Measurements from ENCODE around the gene SPRY4. TPM values are rescaled to one million over a fixed set of nuclear protein-coding genes. Genes with fewer than 3 reads are reported as not detected.

The SPRY4 gene
- total and polyA plus RNA-seq, 2 of the 4 experiments (the other 2 are of a cell fraction), result 8.4 to 21.0 TPM

- no peak for TF ChIP-seq MAZ (IDR thresholded peaks at IDR 0.05; ENCODE audit: borderline replicate concordance, low read depth, low read length)
These were observed 20.7 kb downstream of the SPRY4 start (continued) for GRCh38 chr5:142304013-142304701.

DNA sequence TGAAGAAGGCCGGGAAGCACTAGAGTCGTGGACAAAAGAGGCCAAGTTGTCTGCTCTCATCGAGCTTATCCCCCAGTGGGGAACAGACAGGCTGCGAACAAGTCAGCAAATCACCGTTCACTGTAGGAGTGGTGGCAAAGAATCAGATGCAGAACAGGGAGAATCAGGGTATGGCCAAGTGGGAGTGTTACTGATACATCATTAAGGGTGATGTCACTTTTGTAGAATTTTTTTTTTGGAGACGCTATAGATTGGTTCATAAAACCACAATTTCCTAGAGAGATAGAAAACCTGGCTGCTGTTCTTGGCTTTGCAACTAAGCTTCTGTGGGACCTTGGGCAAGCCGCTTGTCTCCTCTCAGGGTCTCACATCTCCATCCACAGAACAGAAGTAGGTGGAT, 21.3 kb downstream of the SPRY4 start:
- H3K23ac ChIP-seq (ENCODE audit: low read depth, low read length), result peak overlapping the region; percentile 44; the same call in 1 of the 2 replicates
- DNase-seq (peak; percentile 54), ATAC-seq (ENCODE audit: low read depth) (peak; percentile 12)
- POLR2A ChIA-PET (ENCODE audit: unreplicated experiment), result no interaction called here
- no peak overlapping the region for H3K18ac ChIP-seq (ENCODE audit: low read depth, low read length)
- peak overlapping the region in 1 of 2 experiments; percentile 78; a peak in 1 of 4 replicates for H4K8ac ChIP-seq (ENCODE audit: low read depth in 2 of 2, low read length in 2 of 2)
- H3K9me1 ChIP-seq (ENCODE audit: insufficient read depth, low read length), result peaks cover 24% of the 10 kb centered on the region
- in situ Hi-C loops (cut with MboI; ENCODE audit: low sequenced_read_pairs), result no loop called here
- H2BK5ac ChIP-seq (ENCODE audit: low read depth, low read length, poor library complexity, severe bottlenecking), result no peak overlapping the region
- peak overlapping the region; percentile 77 for H3K4ac ChIP-seq (ENCODE audit: low read depth, low read length)
- no TSS peak for BruUV-seq (replicated peaks)
- H3K14ac ChIP-seq (replicated peaks; ENCODE audit: low read depth, low read length), result peak overlapping the region; percentile 57
- peak overlapping the region; percentile 83; the same call in 1 of the 2 replicates for H2BK120ac ChIP-seq (ENCODE audit: low read depth, low read length)
- peaks cover 30 to 88% of the 10 kb centered on the region in 2 experiments for H3K79me1 ChIP-seq (ENCODE audit: low read depth in 1 of 2, low read length in 2 of 2)
- peaks cover 15% of the 10 kb centered on the region for H3K4me1 ChIP-seq (ENCODE audit: control insufficient read depth, insufficient read depth, low read length)
- peak overlapping the region; percentile 17; the same call in 1 of the 2 replicates for H2BK20ac ChIP-seq (ENCODE audit: low read depth, low read length)
- H2AK9ac ChIP-seq (replicated peaks; ENCODE audit: low read depth, low read length, poor library complexity), result peak overlapping the region; percentile 26
- TF ChIP-seq FOS (IDR thresholded peaks at IDR 0.05; ENCODE audit: low read depth, low read length), result no peak
- TF ChIP-seq MXI1 (IDR thresholded peaks at IDR 0.05; ENCODE audit: borderline replicate concordance, low read depth, low read length), result no peak
- TF ChIP-seq, protein P1, sequence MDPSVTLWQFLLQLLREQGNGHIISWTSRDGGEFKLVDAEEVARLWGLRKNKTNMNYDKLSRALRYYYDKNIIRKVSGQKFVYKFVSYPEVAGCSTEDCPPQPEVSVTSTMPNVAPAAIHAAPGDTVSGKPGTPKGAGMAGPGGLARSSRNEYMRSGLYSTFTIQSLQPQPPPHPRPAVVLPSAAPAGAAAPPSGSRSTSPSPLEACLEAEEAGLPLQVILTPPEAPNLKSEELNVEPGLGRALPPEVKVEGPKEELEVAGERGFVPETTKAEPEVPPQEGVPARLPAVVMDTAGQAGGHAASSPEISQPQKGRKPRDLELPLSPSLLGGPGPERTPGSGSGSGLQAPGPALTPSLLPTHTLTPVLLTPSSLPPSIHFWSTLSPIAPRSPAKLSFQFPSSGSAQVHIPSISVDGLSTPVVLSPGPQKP (IDR thresholded peaks at IDR 0.05; ENCODE audit: borderline replicate concordance, low read depth, low read length), result no peak
- TF ChIP-seq RAD21 (IDR thresholded peaks at IDR 0.05; ENCODE audit: low read length), result no peak
- TF ChIP-seq CHD1 (IDR thresholded peaks at IDR 0.05; ENCODE audit: low read depth, low read length), result no peak
- no peak for TF ChIP-seq MAFK (IDR thresholded peaks at IDR 0.05; ENCODE audit: low read depth, low read length)
- TF ChIP-seq SMC3 (IDR thresholded peaks at IDR 0.05; ENCODE audit: low read depth, low read length), result no peak
- TF ChIP-seq, protein P2, sequence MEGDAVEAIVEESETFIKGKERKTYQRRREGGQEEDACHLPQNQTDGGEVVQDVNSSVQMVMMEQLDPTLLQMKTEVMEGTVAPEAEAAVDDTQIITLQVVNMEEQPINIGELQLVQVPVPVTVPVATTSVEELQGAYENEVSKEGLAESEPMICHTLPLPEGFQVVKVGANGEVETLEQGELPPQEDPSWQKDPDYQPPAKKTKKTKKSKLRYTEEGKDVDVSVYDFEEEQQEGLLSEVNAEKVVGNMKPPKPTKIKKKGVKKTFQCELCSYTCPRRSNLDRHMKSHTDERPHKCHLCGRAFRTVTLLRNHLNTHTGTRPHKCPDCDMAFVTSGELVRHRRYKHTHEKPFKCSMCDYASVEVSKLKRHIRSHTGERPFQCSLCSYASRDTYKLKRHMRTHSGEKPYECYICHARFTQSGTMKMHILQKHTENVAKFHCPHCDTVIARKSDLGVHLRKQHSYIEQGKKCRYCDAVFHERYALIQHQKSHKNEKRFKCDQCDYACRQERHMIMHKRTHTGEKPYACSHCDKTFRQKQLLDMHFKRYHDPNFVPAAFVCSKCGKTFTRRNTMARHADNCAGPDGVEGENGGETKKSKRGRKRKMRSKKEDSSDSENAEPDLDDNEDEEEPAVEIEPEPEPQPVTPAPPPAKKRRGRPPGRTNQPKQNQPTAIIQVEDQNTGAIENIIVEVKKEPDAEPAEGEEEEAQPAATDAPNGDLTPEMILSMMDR (conservative IDR thresholded peaks at IDR 0.05; ENCODE audit: low read depth, low read length), result no peak
- TF ChIP-seq, protein P3, sequence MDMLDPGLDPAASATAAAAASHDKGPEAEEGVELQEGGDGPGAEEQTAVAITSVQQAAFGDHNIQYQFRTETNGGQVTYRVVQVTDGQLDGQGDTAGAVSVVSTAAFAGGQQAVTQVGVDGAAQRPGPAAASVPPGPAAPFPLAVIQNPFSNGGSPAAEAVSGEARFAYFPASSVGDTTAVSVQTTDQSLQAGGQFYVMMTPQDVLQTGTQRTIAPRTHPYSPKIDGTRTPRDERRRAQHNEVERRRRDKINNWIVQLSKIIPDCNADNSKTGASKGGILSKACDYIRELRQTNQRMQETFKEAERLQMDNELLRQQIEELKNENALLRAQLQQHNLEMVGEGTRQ (IDR thresholded peaks at IDR 0.05; ENCODE audit: low read depth, low read length), result no peak
- peak overlapping the region; percentile 49; the same call in 1 of the 3 replicates for H2BK15ac ChIP-seq (ENCODE audit: low read depth, low read length)
- H2AK5ac ChIP-seq (ENCODE audit: low read depth, low read length), result peak overlapping the region; percentile 25; the same call in 1 of the 2 replicates
- no peak overlapping the region for H3K56ac ChIP-seq (ENCODE audit: extremely low read depth, insufficient read depth, low read length)
- no peak overlapping the region for H3K4me3 ChIP-seq (ENCODE audit: insufficient read depth, low read depth, low read length)
- 79% methylated on average over 3 of the region's 7 CpGs; no CpG with 5 or more reads in 1 of the 2 experiments for WGBS, 2 experiments (ENCODE audit: extremely low coverage in 2 of 2, insufficient read length in 1 of 2)
- no peaks in the 10 kb centered on the region for H3K27me3 ChIP-seq (ENCODE audit: control insufficient read depth, insufficient read depth, low read length)
- dilution Hi-C loops (cut with HindIII; ENCODE audit: low sequenced_read_pairs, unreplicated experiment), result no loop called here
- H3K9me3 ChIP-seq (ENCODE audit: control insufficient read depth, insufficient read depth, low read length), result no peaks in the 10 kb centered on the region
- intact Hi-C loops (cut with micrococcal nuclease), result no loop called here
- H3K36me3 ChIP-seq (ENCODE audit: control insufficient read depth, insufficient read depth, low read length), result peaks cover 7% of the 10 kb centered on the region
- CTCF ChIA-PET, result no interaction called here
- no peak overlapping the region for H3K27ac ChIP-seq (ENCODE audit: insufficient read depth, low read length)
- H4K5ac ChIP-seq (ENCODE audit: low read depth, low read length), result no peak overlapping the region
- no peak overlapping the region for H2AFZ ChIP-seq (replicated peaks; ENCODE audit: low read length, poor library complexity)
- no peak overlapping the region for H3K4me2 ChIP-seq (ENCODE audit: low read depth, low read length)
- 0 out of 2 replicates have a peak overlapping the region, but pooled peaks have one; percentile 38 for H4K91ac ChIP-seq (ENCODE audit: insufficient read depth, low read depth, low read length)
- no peak overlapping the region for H3K9ac ChIP-seq (ENCODE audit: low read depth, low read length)
- peaks cover 28% of the 10 kb centered on the region for H4K20me1 ChIP-seq (ENCODE audit: insufficient read depth, low read length)

All from IMR-90 (cell line).